Psoas muscle (tissue), 8 donors: ENCODE data around the gene ADRA1B. TPM values are rescaled to one million over a fixed set of nuclear protein-coding genes. Genes with fewer than 3 reads are reported as not detected.

Experiments used
- ATAC-seq, 4 donors: fragments of 200-7000 bp; cut with Tn5 transposase; one replicate each; pipeline ENCODE4 v1.9.1; 2020; ENCODE audit warnings: moderate library complexity in 3 of 4, mild to moderate bottlenecking in 2 of 4
- DNase-seq, 2 donors: peaks; one replicate each; pipeline ENCODE4 v3.0.0-alpha.2; 2020
- H3K27ac ChIP-seq: fragments of 200-600 bp; one replicate; pipeline ENCODE4 v1.8.0; 2022
- H3K27me3 ChIP-seq, 3 donors: fragments of 200-600 bp in 1 of 3; one replicate each; pipeline versions ENCODE4 v1.6.1 to v1.8.0; 2013 to 2022; ENCODE audit warnings: low read length in 2 of 3, mild to moderate bottlenecking in 2 of 3, moderate library complexity in 1 of 3; ENCODE audit not compliant: insufficient read depth in 3 of 3
- H3K36me3 ChIP-seq, 2 donors: fragments of 200-600 bp in 1 of 2; one replicate each; pipeline versions ENCODE4 v1.6.1 to v1.8.0; 2013 to 2022; ENCODE audit warnings: low read depth in 1 of 2, mild to moderate bottlenecking in 1 of 2, moderate library complexity in 1 of 2; ENCODE audit not compliant: insufficient read depth in 1 of 2
- H3K4me1 ChIP-seq: fragments of 200-600 bp; one replicate; pipeline ENCODE4 v1.8.0; 2022
- H3K4me3 ChIP-seq: fragments of 200-600 bp; one replicate; pipeline ENCODE4 v1.8.0; 2022; ENCODE audit warnings: mild to moderate bottlenecking
- H3K9me3 ChIP-seq: fragments of 200-600 bp; one replicate; pipeline ENCODE4 v1.8.0; 2022
- WGBS, 3 donors: extraction: QIAGEN DNeasy Blood & Tissue Kit; methylation state at CpG; one replicate each; pipeline versions ENCODE4 v1.1.6 to v1.1.7; 2013; 5-methylcytosine and 5-hydroxymethylcytosine counted together
- intact Hi-C, 2 donors: fragments of 100-400 bp; cut with DNase I; formaldehyde crosslinking; loops; one replicate each; pipeline versions ENCODE4 v1.11.0 to v1.14.2; 2022
- polyA plus RNA-seq, 3 donors: library from polyadenylated mRNA; stranded (reverse); fragments of 200-250 nt; gene quantifications; one replicate each; pipeline ENCODE4 v1.2.3, GENCODE V29; 2013
- total RNA-seq, 4 donors: library from RNA; stranded (reverse); fragmentation: NEBNext Ultra II Directional in 2 of 4; extraction: Animal tissue kit (Norgen Biotek cat#: 25700) in 2 of 4; gene quantifications; one replicate each; pipeline versions ENCODE4 v1.2.1 to v1.2.4, GENCODE V29; 2021 to 2023
- TF ChIP-seq, protein P1 (sequence below): fragments of 200-600 bp; IDR thresholded peaks from one replicate; pipeline ENCODE4 v1.8.0; 2022; ENCODE audit warnings: antibody characterized with exemption
- donor health status: healthy with polysubstance abuse.
- donor health status: DM: no; HTN: no; CAD: no; lungs with moderate emphysema.
- donor health status: Bipolar disorder and iron deficiency.
- donor health status: healthy.
- donor health status: DM: yes; HTN: yes; CAD: no.
- donor health status: DM: no; HTN: no; CAD: no.
- donor health status: DM: no; HTN: no; CAD: no.
- donor health status: DM: yes; HTN: yes; CAD: no.

The ADRA1B gene
- total and polyA plus RNA-seq, 7 donors, result 0.06 to 1.3 (median 0.24) TPM; not detected in 1

DNA sequence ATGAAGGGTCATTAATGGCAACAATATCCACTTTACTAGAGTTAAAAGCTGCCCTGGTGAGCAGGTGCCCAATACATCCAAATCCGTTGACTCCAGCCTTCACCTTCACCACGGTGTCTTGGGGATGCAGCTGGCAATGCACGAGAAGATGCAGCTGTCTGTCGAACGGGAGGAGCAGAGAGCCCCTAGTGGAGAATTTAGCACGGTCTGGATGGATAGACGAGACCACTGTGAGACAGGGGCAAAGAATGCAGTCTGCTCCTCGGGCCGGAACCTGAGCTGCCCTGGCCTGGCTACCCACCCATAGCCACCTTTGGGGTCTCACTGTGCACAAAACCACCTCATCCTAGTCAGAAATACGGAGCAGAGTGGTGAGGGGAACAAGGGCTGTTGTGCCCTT, 35.1 kb downstream of the ADRA1B start:
- TF ChIP-seq, protein P1, sequence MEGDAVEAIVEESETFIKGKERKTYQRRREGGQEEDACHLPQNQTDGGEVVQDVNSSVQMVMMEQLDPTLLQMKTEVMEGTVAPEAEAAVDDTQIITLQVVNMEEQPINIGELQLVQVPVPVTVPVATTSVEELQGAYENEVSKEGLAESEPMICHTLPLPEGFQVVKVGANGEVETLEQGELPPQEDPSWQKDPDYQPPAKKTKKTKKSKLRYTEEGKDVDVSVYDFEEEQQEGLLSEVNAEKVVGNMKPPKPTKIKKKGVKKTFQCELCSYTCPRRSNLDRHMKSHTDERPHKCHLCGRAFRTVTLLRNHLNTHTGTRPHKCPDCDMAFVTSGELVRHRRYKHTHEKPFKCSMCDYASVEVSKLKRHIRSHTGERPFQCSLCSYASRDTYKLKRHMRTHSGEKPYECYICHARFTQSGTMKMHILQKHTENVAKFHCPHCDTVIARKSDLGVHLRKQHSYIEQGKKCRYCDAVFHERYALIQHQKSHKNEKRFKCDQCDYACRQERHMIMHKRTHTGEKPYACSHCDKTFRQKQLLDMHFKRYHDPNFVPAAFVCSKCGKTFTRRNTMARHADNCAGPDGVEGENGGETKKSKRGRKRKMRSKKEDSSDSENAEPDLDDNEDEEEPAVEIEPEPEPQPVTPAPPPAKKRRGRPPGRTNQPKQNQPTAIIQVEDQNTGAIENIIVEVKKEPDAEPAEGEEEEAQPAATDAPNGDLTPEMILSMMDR, result no peak
- WGBS, 3 donors, result 24 to 34% (median 28%) methylated on average over 10 of the region's 10 CpGs
- no peak overlapping the region for H3K4me3 ChIP-seq
- H3K9me3 ChIP-seq, result no peaks in the 10 kb centered on the region
- DNase-seq (no peak), ATAC-seq (no peak)
- H3K27me3 ChIP-seq, result peaks cover 0 to 7% (median 0%) of the 10 kb centered on the region in 3 donors
- intact Hi-C loops, result no loop called here
- H3K36me3 ChIP-seq, result no peaks in the 10 kb centered on the region
- no peaks in the 10 kb centered on the region for H3K4me1 ChIP-seq
- H3K27ac ChIP-seq, result no peak overlapping the region

DNA sequence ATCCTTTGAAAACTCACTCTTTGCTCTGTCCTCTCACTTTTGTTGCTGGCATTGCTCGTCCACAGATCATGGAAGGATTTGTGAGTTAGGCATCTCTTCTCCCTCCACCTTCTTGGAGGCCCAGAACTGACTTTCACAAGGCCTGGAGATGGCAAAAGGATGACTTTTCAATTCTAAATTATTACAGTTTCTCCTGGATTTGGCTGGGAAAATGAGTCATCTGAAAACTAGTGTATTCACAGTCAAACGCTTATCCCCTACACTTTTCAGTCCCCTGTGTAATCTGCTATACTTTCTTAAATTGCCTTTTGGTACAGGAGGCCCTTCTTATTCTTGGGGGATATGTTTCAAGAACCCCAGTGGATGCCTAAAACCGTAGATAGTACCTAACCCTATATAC, 35.6 kb downstream of the ADRA1B start:
- H3K4me1 ChIP-seq, result no peaks in the 10 kb centered on the region
- no peak overlapping the region for H3K4me3 ChIP-seq
- ATAC-seq (no peak), DNase-seq (no peak)
- H3K27me3 ChIP-seq, result peaks cover 0 to 7% (median 0%) of the 10 kb centered on the region in 3 donors
- no peaks in the 10 kb centered on the region for H3K9me3 ChIP-seq
- WGBS, 3 donors, result 78 to 83% (median 79%) methylated on average over 3 of the region's 3 CpGs
- no peak overlapping the region for H3K27ac ChIP-seq
- no peaks in the 10 kb centered on the region for H3K36me3 ChIP-seq
- TF ChIP-seq, protein P1, result no peak
- intact Hi-C loops, result no loop called here

DNA sequence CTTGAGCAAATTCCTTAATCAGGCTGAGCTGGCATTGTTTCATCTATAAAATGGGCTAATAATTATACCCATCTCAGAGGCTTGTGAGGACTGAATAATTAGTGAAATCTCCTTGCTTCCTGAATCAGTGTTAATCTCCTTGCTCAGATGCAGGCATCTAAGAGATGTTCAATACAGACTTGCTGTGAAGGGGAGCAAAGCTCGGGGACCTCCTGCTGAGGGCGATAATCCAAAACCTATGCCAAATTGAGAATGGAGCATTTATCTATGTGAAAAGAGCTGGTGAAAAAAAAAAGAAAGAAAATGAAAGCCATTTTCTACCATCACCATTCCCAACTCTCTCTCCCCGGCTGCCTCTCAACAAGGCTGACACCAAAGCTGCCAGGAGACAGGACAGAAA, 37.3 kb downstream of the ADRA1B start:
- WGBS, 3 donors, result 93 to 96% (median 95%) methylated on average over 3 of the region's 3 CpGs
- Histone ChIP-seq H3K27me3 (peaks cover 0 to 7% (median 0%) of the 10 kb centered on the region in 3 donors), H3K36me3 (no peaks in the 10 kb centered on the region), H3K9me3 (no peaks in the 10 kb centered on the region), H3K4me3 (no peak overlapping the region), H3K4me1 (no peaks in the 10 kb centered on the region), H3K27ac (no peak overlapping the region)
- intact Hi-C loops, result no loop called here
- TF ChIP-seq, protein P1, result no peak
- DNase-seq (no peak), ATAC-seq (no peak)

DNA sequence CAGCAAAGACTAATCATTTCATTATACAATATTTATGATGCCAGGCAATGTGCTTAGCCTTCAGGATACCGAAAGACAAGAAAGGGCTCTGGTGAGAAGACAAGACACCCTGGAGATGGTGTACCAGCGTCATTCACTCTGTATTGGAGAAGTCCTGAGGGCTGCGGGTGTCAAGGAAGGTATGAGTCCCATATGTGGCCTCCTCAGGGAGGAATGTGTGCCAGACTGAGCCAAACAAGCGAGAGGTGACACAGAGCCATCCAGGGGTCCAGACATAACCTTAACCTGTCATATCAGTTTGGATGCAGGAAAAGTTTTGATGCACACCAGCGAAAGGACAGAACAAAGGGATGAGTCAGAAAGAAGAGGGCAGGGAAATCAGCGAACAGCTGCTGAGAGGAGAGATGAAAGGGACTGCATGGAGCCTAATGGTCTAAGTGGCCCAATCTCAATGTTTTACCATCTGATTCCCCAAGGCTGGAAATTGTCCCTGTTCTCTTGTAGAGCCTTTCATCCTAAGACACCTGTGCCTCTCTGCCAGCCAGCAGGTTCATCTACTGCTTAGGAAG, 38.9 kb downstream of the ADRA1B start:
- Histone ChIP-seq H3K27me3 (peaks cover 0 to 4% (median 0%) of the 10 kb centered on the region in 3 donors), H3K4me1 (no peaks in the 10 kb centered on the region), H3K4me3 (no peak overlapping the region), H3K27ac (no peak overlapping the region), H3K36me3 (no peaks in the 10 kb centered on the region), H3K9me3 (no peaks in the 10 kb centered on the region)
- 82 to 86% (median 83%) methylated on average over 6 of the region's 6 CpGs for WGBS, 3 donors
- TF ChIP-seq, protein P1, result no peak
- DNase-seq (no peak), ATAC-seq (no peak)
- intact Hi-C loops, result no loop called here

DNA sequence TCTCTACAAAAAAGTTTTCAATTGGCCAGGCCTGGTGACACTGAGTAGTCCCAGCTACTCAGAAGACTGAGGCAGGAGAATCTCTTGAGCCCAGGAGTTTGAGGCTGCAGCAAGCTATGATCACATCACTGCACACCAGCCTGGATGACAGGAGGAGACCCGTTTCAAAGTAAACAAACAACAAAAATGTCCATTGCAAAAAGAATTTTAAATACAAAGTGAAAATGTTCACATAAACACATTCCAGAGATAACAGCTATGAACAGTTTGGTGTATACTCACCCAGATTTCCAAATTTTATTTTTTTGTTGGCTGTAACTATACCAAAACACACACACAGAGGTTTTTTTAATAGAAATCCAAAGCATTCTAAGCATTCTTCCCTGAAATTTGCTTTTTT, 39.8 kb downstream of the ADRA1B start:
- no peak overlapping the region for H3K27ac ChIP-seq
- WGBS, 3 donors, result 56 to 76% (median 63%) methylated on average over 1 of the region's 1 CpG
- intact Hi-C loops, result no loop called here
- DNase-seq (no peak), ATAC-seq (no peak)
- H3K4me1 ChIP-seq, result no peaks in the 10 kb centered on the region
- H3K36me3 ChIP-seq, result no peaks in the 10 kb centered on the region
- H3K27me3 ChIP-seq, result no peaks in the 10 kb centered on the region
- H3K9me3 ChIP-seq, result no peaks in the 10 kb centered on the region
- H3K4me3 ChIP-seq, result no peak overlapping the region
- TF ChIP-seq, protein P1, result no peak
